ENCODE data around the gene HCAR1.
"Not testable (repeated sequence)": the region's sequence is repeated elsewhere in the genome, so short reads cannot be mapped to it uniquely, and the experiment has no call there.

Gene HCAR1, protein sequence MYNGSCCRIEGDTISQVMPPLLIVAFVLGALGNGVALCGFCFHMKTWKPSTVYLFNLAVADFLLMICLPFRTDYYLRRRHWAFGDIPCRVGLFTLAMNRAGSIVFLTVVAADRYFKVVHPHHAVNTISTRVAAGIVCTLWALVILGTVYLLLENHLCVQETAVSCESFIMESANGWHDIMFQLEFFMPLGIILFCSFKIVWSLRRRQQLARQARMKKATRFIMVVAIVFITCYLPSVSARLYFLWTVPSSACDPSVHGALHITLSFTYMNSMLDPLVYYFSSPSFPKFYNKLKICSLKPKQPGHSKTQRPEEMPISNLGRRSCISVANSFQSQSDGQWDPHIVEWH

DNA sequence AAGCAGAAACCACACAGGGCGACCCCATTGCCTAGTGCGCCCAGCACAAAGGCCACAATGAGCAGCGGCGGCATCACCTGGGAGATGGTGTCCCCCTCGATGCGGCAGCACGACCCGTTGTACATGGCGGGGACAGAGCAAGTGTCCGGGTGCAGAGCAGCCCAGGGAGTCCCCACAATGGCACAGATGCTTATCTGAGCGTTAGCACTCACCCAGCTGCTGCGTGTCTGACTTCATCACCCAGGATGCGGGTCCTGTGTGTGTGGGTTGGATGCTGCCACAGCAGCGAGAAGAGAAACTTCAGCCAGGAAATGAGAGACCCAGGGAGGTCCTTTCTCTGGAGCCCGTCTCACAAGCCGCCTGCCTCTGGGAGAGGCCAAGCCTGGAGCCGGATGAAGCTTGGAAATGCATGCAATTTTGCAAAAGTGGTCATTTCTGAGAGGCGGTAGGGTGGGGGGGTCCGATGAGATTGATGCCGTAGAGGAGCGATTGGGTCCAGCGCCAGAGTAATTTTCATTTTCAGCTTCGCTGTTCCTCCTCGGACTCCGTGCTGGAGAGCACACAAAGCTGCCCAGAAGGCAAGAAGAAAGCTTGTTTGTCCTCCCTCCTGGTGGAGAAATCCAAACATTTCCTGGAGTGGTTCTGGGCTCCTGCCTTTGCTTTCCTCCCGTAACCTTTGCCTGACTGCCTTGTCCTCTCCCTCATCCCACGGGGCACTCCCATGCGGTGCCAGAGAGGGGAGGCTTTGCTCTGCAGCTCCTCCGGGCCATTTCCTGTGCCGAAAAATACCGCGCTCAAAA, at the start of gene HCAR1:
HCAR1 (minus strand) TSS at position 630 of the 800 bp plus-strand sequence; CDS start at position 125, 505 bp downstream.
- ATAC-seq (replicated peaks) = no peak
- H3K4me1 Mint-ChIP-seq = peaks cover 35 to 45% of the 10 kb centered on the region in 2 donors
- H3K27ac Mint-ChIP-seq = peak within 1 kb of the TSS; percentile 14

DNA sequence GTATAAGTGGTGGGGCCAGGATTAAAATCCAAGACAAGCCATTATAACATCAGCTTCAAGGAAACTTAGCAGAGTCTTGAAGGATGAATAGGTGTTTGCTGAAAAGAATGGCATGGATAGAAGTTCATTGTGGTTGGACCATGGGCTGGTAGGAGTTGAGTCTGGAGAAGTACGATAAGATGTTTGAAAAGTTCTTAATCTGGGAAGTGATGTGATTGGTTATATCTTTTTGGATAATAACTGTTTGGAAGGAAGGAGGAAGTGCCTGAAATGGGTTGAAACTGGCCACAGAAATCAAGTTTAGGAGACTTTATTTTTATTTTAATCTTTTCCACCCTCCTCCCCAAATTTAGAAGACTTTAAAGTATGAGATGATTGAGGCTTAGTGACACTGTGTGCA, 26.9 kb upstream of the HCAR1 start:
- peaks cover 27 to 49% of the 10 kb centered on the region in 2 donors for H3K4me1 Mint-ChIP-seq
- H3K27ac Mint-ChIP-seq = no peak overlapping the region
- no peaks in the 10 kb centered on the region for H3K27me3 Mint-ChIP-seq
- H3K36me3 Mint-ChIP-seq = peaks cover 41 to 48% of the 10 kb centered on the region in 2 donors
- no peak overlapping the region for H3K4me3 Mint-ChIP-seq
- DNase-seq = no peak
- H3K9me3 Mint-ChIP-seq = no peaks in the 10 kb centered on the region
- ATAC-seq (replicated peaks) = no peak

More for the DNA sequence above, at the start of gene HCAR1:
- Mint-ChIP-seq H3K36me3 (peaks cover 0 to 3% of the 10 kb centered on the region in 2 donors), H3K4me3 (no peak within 1 kb of the TSS), H3K9me3 (peaks cover 0 to 5% of the 10 kb centered on the region in 2 donors), H3K27me3 (no peaks in the 10 kb centered on the region)
- DNase-seq = no peak

DNA sequence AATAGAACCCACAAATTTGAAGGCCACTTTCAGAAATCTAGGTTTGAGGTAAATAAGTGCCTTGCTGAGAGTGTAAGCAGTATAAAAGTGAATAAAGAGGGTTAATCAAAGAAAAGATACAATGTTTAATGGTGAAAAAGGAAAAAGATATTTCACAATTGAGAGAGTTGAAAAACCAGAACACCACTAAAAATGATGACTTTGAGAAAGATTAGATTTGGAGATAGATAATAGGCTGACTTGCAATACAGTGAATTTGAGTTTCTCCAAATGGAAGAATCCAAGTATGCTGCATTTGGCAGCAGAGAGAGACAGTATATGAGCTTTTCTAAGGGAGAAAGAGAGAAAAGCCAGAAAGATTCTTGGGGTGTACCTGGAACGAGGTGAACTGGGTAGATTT, 24.1 kb upstream of the HCAR1 start:
- Mint-ChIP-seq H3K36me3 (peaks cover 41 to 44% of the 10 kb centered on the region in 2 donors), H3K27me3 (no peaks in the 10 kb centered on the region), H3K27ac (peak overlapping the region; percentile 76), H3K9me3 (no peaks in the 10 kb centered on the region), H3K4me1 (peaks cover 39 to 63% of the 10 kb centered on the region in 2 donors), H3K4me3 (no peak overlapping the region)
- ATAC-seq (replicated peaks) (no peak), DNase-seq (no peak)

DNA sequence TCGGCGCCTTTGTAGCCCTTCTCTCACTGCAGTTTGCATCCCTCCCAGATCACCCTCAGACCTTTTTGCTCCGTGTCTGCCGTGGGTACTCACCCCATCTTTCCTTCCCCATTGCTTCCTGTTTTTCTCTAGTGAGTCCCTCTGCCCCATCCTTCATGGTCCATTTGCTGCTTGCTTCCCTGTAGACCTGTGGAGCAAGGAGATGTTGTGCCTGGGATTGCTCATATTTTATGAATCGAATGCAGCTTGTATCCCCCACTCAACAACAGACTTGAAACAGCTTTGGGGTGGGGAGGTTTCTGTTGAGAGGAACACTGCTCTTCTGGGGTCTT, 22.6 kb upstream of the HCAR1 start:
- peak overlapping the region; percentile 93 to 99 for H3K4me3 Mint-ChIP-seq
- H3K4me1 Mint-ChIP-seq = peaks cover 39 to 63% of the 10 kb centered on the region in 2 donors
- H3K27me3 Mint-ChIP-seq = no peaks in the 10 kb centered on the region
- no peaks in the 10 kb centered on the region for H3K9me3 Mint-ChIP-seq
- peaks cover 35 to 44% of the 10 kb centered on the region in 2 donors for H3K36me3 Mint-ChIP-seq
- no peak for DNase-seq
- peak overlapping the region; percentile 98 for H3K27ac Mint-ChIP-seq
- ATAC-seq (replicated peaks) = peak; percentile 6 to 17

DNA sequence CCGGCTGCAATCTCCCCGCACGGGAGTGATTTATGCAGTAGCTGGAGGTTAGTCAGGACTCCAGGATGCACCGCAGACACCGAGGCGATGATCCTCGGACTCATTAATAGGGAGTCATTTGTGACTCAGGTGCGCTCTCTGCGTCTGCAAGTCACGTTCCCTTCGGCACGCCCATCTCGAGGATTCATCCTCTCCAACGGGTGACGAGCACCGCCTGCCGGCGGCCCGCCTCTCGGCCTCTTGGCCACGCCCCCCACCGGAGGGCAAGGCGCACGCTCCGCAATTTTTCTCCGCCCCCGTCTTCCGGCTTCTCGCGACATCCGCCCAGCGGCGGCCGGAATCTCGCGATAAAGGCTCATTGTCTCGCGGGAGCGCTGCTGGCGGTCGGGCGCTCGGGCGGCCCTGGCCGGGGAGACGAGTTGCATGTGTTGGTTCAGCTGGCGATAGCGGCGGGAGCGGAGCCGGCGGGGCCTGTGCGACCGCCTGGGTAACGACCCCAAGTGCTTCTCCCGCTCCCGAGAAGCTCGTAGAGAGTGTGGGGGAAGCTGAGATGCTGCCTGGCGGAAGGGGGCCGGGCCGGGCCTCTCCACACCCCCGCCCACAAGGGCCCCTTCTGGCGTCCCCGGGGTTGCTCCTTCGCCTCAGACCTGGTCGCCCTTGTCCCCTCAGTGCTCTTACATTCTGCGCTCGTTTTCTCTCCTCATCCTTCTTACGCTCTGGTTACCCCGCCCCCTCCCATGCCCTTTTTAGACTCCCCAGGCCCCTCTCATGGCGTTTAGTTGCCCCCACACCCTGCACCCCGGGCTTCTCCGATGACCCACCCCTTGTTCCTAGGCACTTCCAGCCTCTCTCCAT, 22.0 kb upstream of the HCAR1 start, which contains the start of gene DENR:
DENR (plus strand) TSS at position 361 of the 855 bp plus-strand sequence. CDS start 878 bp downstream, outside the sequence.
- DNase-seq = peak; percentile 99
- ATAC-seq (replicated peaks) = peak; percentile 89 to 96
- Mint-ChIP-seq H3K27ac (peak within 1 kb of the TSS; percentile 98), H3K36me3 (peaks cover 29 to 42% of the 10 kb centered on the region in 2 donors), H3K27me3 (no peaks in the 10 kb centered on the region), H3K4me1 (peaks cover 39 to 59% of the 10 kb centered on the region in 2 donors), H3K4me3 (peak within 1 kb of the TSS; percentile 93 to 99), H3K9me3 (no peaks in the 10 kb centered on the region)

DNA sequence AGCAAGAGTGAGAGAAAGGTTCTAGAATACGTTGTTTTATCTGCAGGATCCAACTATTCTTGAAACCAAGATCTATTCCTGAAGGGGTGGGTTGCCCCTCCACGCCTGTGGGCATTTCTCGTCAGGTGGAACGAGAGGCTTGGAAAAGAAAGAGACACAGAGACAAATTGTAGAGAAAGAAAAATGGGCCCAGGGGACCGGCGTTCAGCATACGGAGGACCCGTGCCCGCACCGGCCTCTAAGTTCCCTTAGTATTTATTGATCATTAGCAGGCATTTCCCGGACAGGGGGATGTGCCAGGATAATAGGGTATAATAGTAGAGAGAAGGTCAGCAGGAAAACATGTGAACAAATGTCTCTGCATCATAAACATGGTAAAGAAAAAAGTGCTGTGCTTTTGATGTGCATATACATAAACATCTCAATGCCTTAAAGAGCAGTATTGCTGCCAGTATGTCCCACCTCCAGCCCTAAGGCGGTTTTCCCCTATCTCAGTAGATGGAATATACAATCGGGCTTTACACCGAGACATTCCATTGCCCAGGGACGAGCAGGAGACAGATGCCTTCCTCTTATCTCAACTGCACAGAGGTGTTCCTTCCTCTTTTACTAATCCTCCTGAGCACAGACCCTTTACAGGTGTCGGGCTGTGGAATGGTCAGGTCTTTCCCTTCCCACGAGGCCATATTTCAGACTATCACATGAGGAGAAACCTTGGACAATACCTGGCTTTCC, 20.3 kb upstream of the HCAR1 start:
- peaks cover 18 to 24% of the 10 kb centered on the region in 2 donors for H3K36me3 Mint-ChIP-seq
- H3K4me1 Mint-ChIP-seq = peaks cover 29 to 46% of the 10 kb centered on the region in 2 donors
- H3K9me3 Mint-ChIP-seq; DNase-seq; H3K27ac Mint-ChIP-seq; ATAC-seq (replicated peaks); H3K4me3 Mint-ChIP-seq; H3K27me3 Mint-ChIP-seq: not testable (repeated sequence)

DNA sequence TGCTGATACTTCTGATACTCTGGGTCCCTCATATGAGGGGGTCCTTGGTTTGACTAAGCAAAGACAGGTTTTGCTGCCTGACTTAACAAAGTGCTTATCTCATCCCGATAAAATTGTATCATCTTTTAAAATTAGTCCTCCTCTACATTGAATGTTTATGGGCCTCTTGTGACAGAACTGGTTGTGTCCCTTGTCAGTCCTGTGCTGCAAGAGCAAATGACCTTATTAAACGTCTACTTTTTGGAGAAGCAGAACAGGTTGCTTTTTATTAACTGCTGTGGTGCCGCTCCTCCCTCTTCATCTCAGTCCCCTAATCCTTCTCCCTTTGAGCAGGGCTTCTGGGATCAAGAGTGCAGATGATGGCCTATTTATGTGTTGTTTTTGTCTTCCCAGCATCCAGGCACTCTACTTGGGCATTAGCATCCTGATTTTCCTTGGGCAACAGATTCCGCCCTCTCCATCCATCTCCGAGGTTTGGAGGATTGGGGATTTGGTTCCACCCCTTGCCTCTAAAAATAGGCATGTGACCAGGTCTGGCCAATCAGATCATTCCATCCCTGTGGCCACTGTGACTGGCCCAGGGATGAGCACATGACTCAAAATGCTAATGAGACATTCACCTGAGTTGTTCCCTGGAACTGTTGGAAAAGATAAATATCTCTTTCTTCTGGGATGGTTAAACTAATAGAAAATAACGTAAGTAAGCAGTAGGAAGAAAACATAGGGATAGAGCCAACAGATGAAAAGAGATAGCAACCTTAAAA, 19.1 kb upstream of the HCAR1 start:
- Mint-ChIP-seq H3K36me3 (peaks cover 10 to 16% of the 10 kb centered on the region in 2 donors), H3K4me1 (peaks cover 26 to 38% of the 10 kb centered on the region in 2 donors), H3K9me3 (no peaks in the 10 kb centered on the region), H3K27me3 (no peaks in the 10 kb centered on the region), H3K27ac (no peak overlapping the region), H3K4me3 (no peak overlapping the region)
- no peak for DNase-seq
- no peak for ATAC-seq (replicated peaks)

DNA sequence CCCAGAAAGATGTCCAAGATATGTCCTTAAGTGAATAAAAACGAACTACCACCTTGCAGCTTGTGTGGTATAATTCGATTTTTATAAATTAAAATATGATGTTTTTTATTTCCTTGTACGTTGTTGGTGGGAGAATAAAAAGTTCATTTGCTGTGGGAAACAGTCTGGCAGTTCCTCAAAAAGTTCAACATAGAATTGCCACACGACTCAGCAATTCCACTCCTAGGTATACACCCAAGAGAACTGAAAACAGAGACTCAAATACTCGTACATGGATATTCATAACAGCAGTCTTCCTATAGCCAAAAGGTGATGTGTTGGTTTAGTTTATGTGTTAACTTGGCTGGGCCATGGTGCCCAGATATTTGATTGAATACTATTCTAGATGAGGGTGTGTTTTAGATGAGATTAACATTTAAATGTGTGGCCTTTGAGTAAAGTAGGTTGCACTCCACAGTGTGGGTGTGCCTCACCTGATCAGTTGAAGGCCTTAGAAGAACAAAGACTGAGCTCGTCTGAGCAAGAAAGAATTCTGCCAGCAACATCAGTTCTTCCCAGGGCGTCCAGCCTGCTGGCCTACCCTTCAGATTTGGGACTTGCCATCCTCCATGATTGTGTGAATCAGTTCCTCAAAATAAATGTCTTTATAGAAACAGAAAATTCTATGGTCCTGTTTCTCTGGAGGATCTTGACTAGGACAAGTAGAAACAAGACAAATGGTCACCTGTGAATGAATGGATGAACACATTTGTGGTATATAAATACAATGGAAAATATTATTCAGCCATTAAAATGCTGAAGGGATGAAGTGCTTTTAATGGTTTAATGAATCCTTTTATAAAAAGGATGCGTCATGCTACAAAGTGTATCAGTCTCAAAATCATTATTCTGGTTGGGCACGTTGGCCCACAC, 16.8 kb upstream of the HCAR1 start:
- no peaks in the 10 kb centered on the region for H3K9me3 Mint-ChIP-seq
- ATAC-seq (replicated peaks) (peak; percentile 33 to 36), DNase-seq (no peak)
- H3K4me1 Mint-ChIP-seq = peaks cover 14 to 19% of the 10 kb centered on the region in 2 donors
- H3K27ac Mint-ChIP-seq = no peak overlapping the region
- H3K4me3 Mint-ChIP-seq = no peak overlapping the region
- no peaks in the 10 kb centered on the region for H3K36me3 Mint-ChIP-seq
- H3K27me3 Mint-ChIP-seq = no peaks in the 10 kb centered on the region

DNA sequence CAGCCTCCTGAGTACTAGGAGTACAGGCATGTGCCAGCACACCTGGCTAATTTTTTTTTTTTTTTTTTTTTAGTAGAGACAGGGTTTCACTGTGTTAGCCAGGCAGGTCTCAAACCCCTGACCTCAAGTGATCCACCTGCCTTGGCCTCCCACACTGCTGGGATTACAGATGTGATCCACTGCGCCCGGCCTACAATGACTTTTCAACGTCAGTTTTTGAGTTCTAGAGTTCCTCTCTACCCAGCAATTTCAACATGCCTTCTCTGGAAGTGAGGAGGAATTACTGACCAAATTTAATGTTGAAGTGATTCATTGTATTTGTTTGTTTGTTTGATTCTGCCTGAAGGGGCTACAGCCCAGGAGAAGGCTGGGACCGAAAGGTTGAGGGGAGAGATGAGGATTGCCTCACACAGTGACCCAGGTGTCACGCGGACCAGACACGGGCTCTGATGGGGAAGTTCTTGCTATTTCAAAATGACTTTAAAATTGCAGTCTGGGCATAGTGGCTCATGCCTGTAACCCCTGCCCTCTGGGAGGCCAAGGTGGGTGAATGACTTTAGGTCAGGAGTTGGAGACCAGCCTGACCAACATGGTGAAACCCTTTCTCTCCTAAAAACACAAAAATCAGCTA, 13.4 kb upstream of the HCAR1 start:
- Mint-ChIP-seq H3K4me3 (no peak overlapping the region), H3K9me3 (no peaks in the 10 kb centered on the region), H3K27me3 (no peaks in the 10 kb centered on the region), H3K27ac (no peak overlapping the region), H3K36me3 (no peaks in the 10 kb centered on the region), H3K4me1 (peaks cover 2 to 5% of the 10 kb centered on the region in 2 donors)
- no peak for DNase-seq
- no peak for ATAC-seq (replicated peaks)

DNA sequence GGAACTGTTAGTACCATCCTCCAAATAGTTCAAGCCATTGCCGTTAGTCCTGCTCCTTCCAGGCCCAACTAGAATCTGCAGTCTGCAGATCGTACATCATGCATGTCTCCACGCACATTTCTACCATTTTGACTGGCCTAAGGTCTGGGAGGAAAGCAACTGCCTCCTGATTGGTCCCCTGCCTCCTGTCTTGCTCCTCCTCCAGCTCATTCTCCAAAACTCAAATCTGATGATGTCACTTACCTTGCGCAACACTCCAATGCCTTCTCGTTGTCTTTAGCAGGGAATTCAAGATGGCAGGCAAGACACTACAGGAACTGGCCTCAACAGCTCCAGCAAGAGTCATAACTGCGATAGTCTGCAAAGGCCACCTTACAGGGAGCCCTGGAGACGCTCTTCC, 9.7 kb upstream of the HCAR1 start:
- Mint-ChIP-seq H3K27ac (no peak overlapping the region), H3K4me1 (no peaks in the 10 kb centered on the region), H3K36me3 (no peaks in the 10 kb centered on the region), H3K4me3 (no peak overlapping the region), H3K27me3 (no peaks in the 10 kb centered on the region), H3K9me3 (peaks cover 0 to 2% of the 10 kb centered on the region in 2 donors)
- ATAC-seq (replicated peaks) (no peak), DNase-seq (no peak)

DNA sequence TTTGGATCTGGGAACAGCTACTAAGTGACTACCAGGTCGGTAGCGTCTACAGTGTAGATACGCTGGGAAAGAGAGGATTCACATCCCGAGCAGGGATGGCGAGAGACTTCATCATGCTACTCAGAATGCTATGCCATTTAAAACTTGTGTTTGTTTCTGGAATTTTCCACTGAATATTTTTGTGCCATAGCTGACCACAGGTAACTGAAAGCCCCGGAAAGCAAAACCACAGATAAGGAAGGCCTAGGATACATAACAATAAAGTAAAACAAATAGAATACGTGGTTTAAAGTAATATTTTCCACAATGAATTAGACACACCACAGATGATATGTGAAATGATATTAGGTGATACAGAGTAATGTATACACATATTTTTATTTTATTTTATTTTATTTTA, 7.9 kb upstream of the HCAR1 start:
- Mint-ChIP-seq H3K4me1 (peaks cover 7 to 9% of the 10 kb centered on the region in 2 donors), H3K27ac (no peak overlapping the region), H3K4me3 (no peak overlapping the region), H3K36me3 (no peaks in the 10 kb centered on the region), H3K9me3 (peaks cover 0 to 2% of the 10 kb centered on the region in 2 donors), H3K27me3 (no peaks in the 10 kb centered on the region)
- no peak for DNase-seq
- no peak for ATAC-seq (replicated peaks)

DNA sequence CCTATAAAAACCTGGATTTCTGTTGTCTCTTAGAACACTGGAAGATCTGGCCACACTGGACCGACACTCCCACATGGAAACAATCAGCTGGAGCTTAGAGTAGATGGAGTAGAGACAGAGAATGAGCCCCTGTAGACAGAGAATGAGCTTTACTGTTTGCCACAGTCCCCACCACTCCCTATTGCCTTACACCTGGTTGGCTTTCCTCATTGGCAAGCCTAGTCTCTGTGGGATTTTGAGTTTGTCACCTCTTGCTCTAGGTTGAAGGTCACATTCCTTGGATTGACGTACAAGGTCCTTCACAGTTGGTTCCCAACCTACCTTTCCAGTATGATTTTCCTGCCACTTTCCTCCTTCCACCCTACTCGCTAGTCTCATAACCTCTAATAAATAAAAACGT, 2.0 kb upstream of the HCAR1 start:
- Mint-ChIP-seq H3K9me3 (peaks cover 2 to 5% of the 10 kb centered on the region in 2 donors), H3K4me3 (peak overlapping the region in 1 of 2 donors; percentile 1), H3K27ac (peak overlapping the region; percentile 85), H3K27me3 (no peaks in the 10 kb centered on the region), H3K36me3 (peaks cover 0 to 3% of the 10 kb centered on the region in 2 donors), H3K4me1 (peaks cover 28 to 32% of the 10 kb centered on the region in 2 donors)
- ATAC-seq (replicated peaks) (no peak), DNase-seq (no peak)
